GM23248 (cell line): ENCODE measurements around the gene PLAC1.

ENCODE experiments used
- EZH2 ChIP-seq: fragments of 200-600 bp; sonication (generic); IDR thresholded peaks from 2 replicates; pipeline ENCODE4 v1.6.1; 2018; ENCODE audit warnings: antibody characterized with exemption, mild to moderate bottlenecking; ENCODE audit not compliant: insufficient read depth, poor library complexity, severe bottlenecking
- EZH2phosphoT487 ChIP-seq: fragments of 200-600 bp; sonication (generic); IDR thresholded peaks from 2 replicates; pipeline ENCODE4 v1.6.1; 2018; ENCODE audit warnings: antibody characterized with exemption, moderate library complexity, mild to moderate bottlenecking, low read depth; ENCODE audit not compliant: insufficient read depth

DNA sequence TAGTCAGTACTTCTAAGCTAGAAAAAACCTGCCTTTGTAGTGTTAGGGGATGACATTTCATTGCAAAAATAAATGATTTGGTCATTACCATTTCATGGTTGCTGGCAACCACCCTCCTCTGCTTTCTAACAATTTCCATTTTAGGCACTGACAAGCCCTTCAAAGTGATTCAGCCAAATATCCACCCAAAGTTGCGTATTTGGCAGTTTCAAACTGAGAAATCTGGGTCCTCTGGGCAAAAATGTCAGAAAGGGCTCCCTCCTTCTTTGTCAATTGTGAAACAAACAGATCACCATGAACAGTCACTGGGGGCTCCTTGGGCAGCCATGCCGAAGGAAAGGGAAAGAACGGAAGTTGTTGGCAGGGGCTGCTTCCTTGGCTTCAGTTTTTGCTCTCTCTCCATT is 33.0 kb downstream of the PLAC1 start:
- TF ChIP-seq EZH2 (no peak), EZH2phosphoT487 (no peak)
